Tibial nerve (tissue), 4 donors: Measurements from ENCODE around the gene KCNQ1. TPM values are rescaled to one million over a fixed set of nuclear protein-coding genes. Genes with fewer than 3 reads are reported as not detected.

Source experiments
- DNase-seq, 2 donors: peaks; one replicate each; pipeline ENCODE4 v3.0.0-alpha.2; 2019; ENCODE audit warnings: low spot score in 2 of 2
- H3K27ac ChIP-seq, 4 donors: fragments of 200-600 bp; sonication (generic) in 3 of 4; one replicate each; pipeline ENCODE4 v1.5.1; 2017 to 2019; ENCODE audit warnings: mild to moderate bottlenecking in 1 of 4
- H3K27me3 ChIP-seq, 2 donors: fragments of 200-600 bp; sonication (generic) in 1 of 2; one replicate each; pipeline versions ENCODE4 v1.5.1 to v1.6.0; 2017 to 2019
- H3K36me3 ChIP-seq, 3 donors: fragments of 200-600 bp; sonication (generic); one replicate each; pipeline ENCODE4 v1.5.1; 2018 to 2019
- H3K4me1 ChIP-seq, 4 donors: fragments of 200-600 bp; sonication (generic) in 3 of 4; one replicate each; pipeline ENCODE4 v1.5.1; 2017 to 2019
- H3K4me3 ChIP-seq, 4 donors: fragments of 200-600 bp; sonication (generic) in 3 of 4; one replicate each; pipeline ENCODE4 v1.5.1; 2017 to 2019; ENCODE audit warnings: mild to moderate bottlenecking in 1 of 4, moderate library complexity in 1 of 4
- H3K9me3 ChIP-seq, 4 donors: fragments of 200-600 bp; sonication (generic) in 3 of 4; one replicate each; pipeline ENCODE4 v1.5.1; 2017 to 2019
- CTCF ChIP-seq, 5 experiments: fragments of 200-600 bp in 3 of 5; fragments of 450-650 bp in 2 of 5; sonication (generic) in 3 of 5; IDR thresholded peaks; one replicate each; pipeline ENCODE4 v1.5.1; 2016 to 2019; ENCODE audit warnings: antibody characterized with exemption in 5 of 5, mild to moderate bottlenecking in 3 of 5, moderate library complexity in 2 of 5
- EP300 ChIP-seq, 2 donors: sonication (generic); formaldehyde crosslinking; IDR thresholded peaks; one replicate each; pipeline ENCODE4 v1.6.1; 2017; ENCODE audit warnings: antibody characterized with exemption in 2 of 2, mild to moderate bottlenecking in 1 of 2
- POLR2A ChIP-seq, 2 donors: fragments of 450-650 bp; IDR thresholded peaks; one replicate each; pipeline ENCODE4 v1.6.1; 2017; ENCODE audit warnings: antibody characterized with exemption in 2 of 2, mild to moderate bottlenecking in 2 of 2, moderate library complexity in 2 of 2
- WGBS, 2 donors: methylation state at CpG; one replicate each; pipeline ENCODE4 v1.1.5; 2018; 5-methylcytosine and 5-hydroxymethylcytosine counted together
- total RNA-seq, 4 donors: library from RNA; depleted of rRNA; stranded (reverse); fragments of >200 nt; gene quantifications; one replicate each; pipeline ENCODE4 v1.1.0, GENCODE V29; 2016

The KCNQ1 gene
- total RNA-seq, 4 donors from 2014 or later, result 3.5 to 11.4 (median 7.5) TPM

GRCh38 chr11:2740275-2740940 is 295.6 kb downstream of the KCNQ1 start:
- H3K9me3 ChIP-seq, result no peaks in the 10 kb centered on the region
- H3K27me3 ChIP-seq, result no peaks in the 10 kb centered on the region
- peaks cover 0 to 44% (median 11%) of the 10 kb centered on the region in 4 donors for H3K4me1 ChIP-seq
- TF ChIP-seq EP300 (IDR thresholded peaks at IDR 0.05) (no peak), POLR2A (IDR thresholded peaks at IDR 0.05) (no peak)
- no peak overlapping the region for H3K4me3 ChIP-seq
- 87 to 90% methylated on average over 17 of the region's 17 CpGs for WGBS, 2 donors
- DNase-seq, result no peak
- H3K36me3 ChIP-seq, result no peaks in the 10 kb centered on the region
- peak overlapping the region in 1 of 4 donors; percentile 70 for H3K27ac ChIP-seq

GRCh38 chr11:2741006-2741376 is 296.2 kb downstream of the KCNQ1 start:
- H3K9me3 ChIP-seq, result no peaks in the 10 kb centered on the region
- WGBS, 2 donors, result 80 to 81% methylated on average over 7 of the region's 7 CpGs
- H3K27me3 ChIP-seq, result no peaks in the 10 kb centered on the region
- no peak for TF ChIP-seq CTCF (IDR thresholded peaks at IDR 0.05)
- peaks cover 0 to 44% (median 11%) of the 10 kb centered on the region in 4 donors for H3K4me1 ChIP-seq
- no peak overlapping the region for H3K4me3 ChIP-seq
- no peak for DNase-seq
- peak overlapping the region in 1 of 4 donors; percentile 70 for H3K27ac ChIP-seq
- no peaks in the 10 kb centered on the region for H3K36me3 ChIP-seq

- peak in 1 of 2 donors; percentile 15 for TF ChIP-seq EP300 (IDR thresholded peaks at IDR 0.05)
- no peak for TF ChIP-seq POLR2A (IDR thresholded peaks at IDR 0.05)
- no peak for TF ChIP-seq CTCF (IDR thresholded peaks at IDR 0.05)
- Histone ChIP-seq H3K4me1 (peaks cover 0 to 44% (median 11%) of the 10 kb centered on the region in 4 donors), H3K9me3 (no peaks in the 10 kb centered on the region), H3K27me3 (no peaks in the 10 kb centered on the region), H3K4me3 (no peak overlapping the region), H3K36me3 (no peaks in the 10 kb centered on the region), H3K27ac (peak overlapping the region; percentile 40 to 70 (median 59))
- WGBS, 2 donors, result 39 to 49% methylated on average over 18 of the region's 18 CpGs
- DNase-seq, result no peak
These were observed 296.7 kb downstream of the KCNQ1 start for GRCh38 chr11:2741377-2742131.

- Histone ChIP-seq H3K36me3 (no peaks in the 10 kb centered on the region), H3K4me1 (peaks cover 0 to 46% (median 11%) of the 10 kb centered on the region in 4 donors), H3K27me3 (no peaks in the 10 kb centered on the region), H3K4me3 (no peak overlapping the region), H3K27ac (peak overlapping the region; percentile 30 to 70 (median 47)), H3K9me3 (no peaks in the 10 kb centered on the region)
- no peak for DNase-seq
- 84 to 91% methylated on average over 5 of the region's 5 CpGs for WGBS, 2 donors
- TF ChIP-seq EP300 (IDR thresholded peaks at IDR 0.05) (no peak), CTCF (IDR thresholded peaks at IDR 0.05) (no peak), POLR2A (IDR thresholded peaks at IDR 0.05) (no peak)
These were observed 297.4 kb downstream of the KCNQ1 start for GRCh38 chr11:2742201-2742600.

- 89 to 90% methylated on average over 18 to 20 of the region's 20 CpGs for WGBS, 2 donors
- Histone ChIP-seq H3K27ac (peak overlapping the region in 2 of 4 donors; percentile 40 to 70), H3K4me3 (no peak overlapping the region), H3K9me3 (no peaks in the 10 kb centered on the region), H3K4me1 (peaks cover 0 to 46% (median 11%) of the 10 kb centered on the region in 4 donors), H3K36me3 (no peaks in the 10 kb centered on the region), H3K27me3 (no peaks in the 10 kb centered on the region)
- no peak for DNase-seq
- TF ChIP-seq CTCF (IDR thresholded peaks at IDR 0.05) (no peak), EP300 (IDR thresholded peaks at IDR 0.05) (no peak), POLR2A (IDR thresholded peaks at IDR 0.05) (no peak)
These were observed 298.0 kb downstream of the KCNQ1 start for GRCh38 chr11:2742611-2743426.
